Stimulated activated CD4-positive, alpha-beta T cell treated with anti-CD3 and anti-CD28 coated beads, Interleukin-1b, Interleukin-23, amount 100 ng/mL, for 24 hours (primary cell): ENCODE results near the gene SLX9.

Experiments used
- DNase-seq, 4 experiments: peaks; one replicate each; pipeline ENCODE4 v3.0.0-alpha.2; 2020; ENCODE audit warnings: low read depth in 4 of 4, low spot score in 1 of 4

The SLX9 gene

GRCh38 chr21:44988607-44989536, 49.0 kb downstream of the SLX9 start:
- no peak for DNase-seq

- no peak for DNase-seq
Measured at GRCh38 chr21:44989537-44989886, 49.7 kb downstream of the SLX9 start.

GRCh38 chr21:44989943-44990780, 50.3 kb downstream of the SLX9 start:
- DNase-seq, result no peak

- no peak for DNase-seq
Measured at GRCh38 chr21:44990921-44991320, 51.1 kb downstream of the SLX9 start.

GRCh38 chr21:44991538-44992483, 52.0 kb downstream of the SLX9 start:
- no peak for DNase-seq

- DNase-seq, result no peak
Measured at GRCh38 chr21:44992608-44993031, 52.8 kb downstream of the SLX9 start.

- no peak for DNase-seq
Measured at GRCh38 chr21:44993321-44994046, 53.7 kb downstream of the SLX9 start.

GRCh38 chr21:44994047-44994694, 54.3 kb downstream of the SLX9 start:
- no peak for DNase-seq

GRCh38 chr21:44994695-44995342, 55.0 kb downstream of the SLX9 start:
- no peak for DNase-seq

- no peak for DNase-seq
Measured at GRCh38 chr21:44995343-44995941, 55.6 kb downstream of the SLX9 start.

GRCh38 chr21:44996096-44996495, 56.3 kb downstream of the SLX9 start:
- no peak for DNase-seq

- no peak for DNase-seq
Measured at GRCh38 chr21:44996501-44996921, 56.7 kb downstream of the SLX9 start.

- DNase-seq, result no peak
Measured at GRCh38 chr21:44996983-44997936, 57.4 kb downstream of the SLX9 start.

GRCh38 chr21:44998086-44998620, 58.3 kb downstream of the SLX9 start:
- no peak for DNase-seq

- DNase-seq, result no peak
Measured at GRCh38 chr21:44998621-44999427, 59.0 kb downstream of the SLX9 start.

GRCh38 chr21:44999428-44999971, 59.7 kb downstream of the SLX9 start:
- no peak for DNase-seq
